GM23338 (cell line): ENCODE results near the gene CYSRT1. TPM values are rescaled to one million over a fixed set of nuclear protein-coding genes. Genes with fewer than 3 reads are reported as not detected.
A peak's percentile ranks its signal among the peaks of the same experiment; 100 is the strongest.

ENCODE experiments used
- ATAC-seq: fragments of 200-7000 bp; cut with Tn5 transposase; 3 replicates; pipeline ENCODE4 v1.9.1; 2020
- DNase-seq: peaks from one replicate; pipeline ENCODE4 v3.0.0-alpha.2; 2015; ENCODE audit warnings: low spot score
- H2AFZ ChIP-seq: fragments of 200-600 bp; sonication (generic); 2 replicates; pipeline ENCODE4 v1.8.0; 2016; ENCODE audit warnings: antibody characterized with exemption, mild to moderate bottlenecking, moderate library complexity
- H3F3A ChIP-seq: fragments of 200-600 bp; sonication (generic); replicated peaks from 2 replicates; pipeline ENCODE4 v1.8.0; 2017; ENCODE audit warnings: antibody characterized with exemption, mixed run types, low read depth
- H3K27ac ChIP-seq: fragments of 200-600 bp; sonication (generic); 2 replicates; pipeline ENCODE4 v1.6.1; 2016; ENCODE audit warnings: low read depth
- H3K27me3 ChIP-seq: fragments of 200-600 bp; sonication (generic); 2 replicates; pipeline ENCODE4 v1.8.0; 2016; ENCODE audit warnings: mild to moderate bottlenecking, mixed run types, moderate library complexity; ENCODE audit not compliant: insufficient read depth
- H3K36me3 ChIP-seq: fragments of 200-600 bp; sonication (generic); 2 replicates; pipeline ENCODE4 v1.8.0; 2016; ENCODE audit warnings: mild to moderate bottlenecking; ENCODE audit not compliant: insufficient read depth
- H3K4me1 ChIP-seq: fragments of 200-600 bp; sonication (generic); 2 replicates; pipeline ENCODE4 v1.8.0; 2016; ENCODE audit warnings: mild to moderate bottlenecking, moderate library complexity; ENCODE audit not compliant: insufficient read depth
- H3K4me2 ChIP-seq: fragments of 200-600 bp; sonication (generic); 2 replicates; pipeline ENCODE4 v1.7.1; 2017; ENCODE audit warnings: mixed run types
- H3K4me3 ChIP-seq: fragments of 200-600 bp; sonication (generic); 2 replicates; pipeline ENCODE4 v1.6.1; 2016; ENCODE audit warnings: mixed run types
- H3K79me2 ChIP-seq: fragments of 200-600 bp; sonication (generic); replicated peaks from 2 replicates; pipeline ENCODE4 v1.8.0; 2017; ENCODE audit warnings: mild to moderate bottlenecking; ENCODE audit not compliant: insufficient read depth
- H3K9me2 ChIP-seq: fragments of 200-600 bp; sonication (generic); 2 replicates; pipeline ENCODE4 v1.8.0; 2017; ENCODE audit not compliant: insufficient read depth
- H4K20me1 ChIP-seq: fragments of 200-600 bp; sonication (generic); replicated peaks from 2 replicates; pipeline ENCODE4 v1.8.0; 2017; ENCODE audit warnings: mild to moderate bottlenecking; ENCODE audit not compliant: insufficient read depth
- H3K27ac Mint-ChIP-seq: 2 replicates; pipeline ENCODE4 v1.8.0; 2020; ENCODE audit warnings: inconsistent platforms, mild to moderate bottlenecking, moderate library complexity, mixed read lengths
- H3K27me3 Mint-ChIP-seq: 3 replicates; pipeline ENCODE4 v1.8.0; 2022; ENCODE audit warnings: low read depth, mild to moderate bottlenecking, moderate library complexity, mixed read lengths, inconsistent platforms; ENCODE audit not compliant: insufficient read depth, poor library complexity
- H3K36me3 Mint-ChIP-seq: 3 replicates; pipeline ENCODE4 v1.8.0; 2021; ENCODE audit warnings: low read depth, mild to moderate bottlenecking, inconsistent platforms, moderate library complexity, mixed read lengths
- H3K4me1 Mint-ChIP-seq: 3 replicates; pipeline ENCODE4 v1.8.0; 2020; ENCODE audit warnings: mild to moderate bottlenecking, inconsistent platforms, mixed read lengths
- H3K4me3 Mint-ChIP-seq: 3 replicates; pipeline ENCODE4 v1.8.0; 2021; ENCODE audit warnings: moderate library complexity, mild to moderate bottlenecking, inconsistent platforms, mixed read lengths
- H3K9me3 Mint-ChIP-seq: 3 replicates; pipeline ENCODE4 v1.8.0; 2020; ENCODE audit warnings: moderate library complexity, mild to moderate bottlenecking, inconsistent platforms, mixed read lengths
- REST ChIP-seq: IDR thresholded peaks from one replicate; pipeline ENCODE4 v1.6.1; 2018; ENCODE audit warnings: antibody characterized with exemption; ENCODE audit not compliant: unreplicated experiment
- ZNF114 ChIP-seq: fragments of 250-450 bp; sonication (Bioruptor Pico); IDR thresholded peaks from 2 replicates; pipeline ENCODE4 v1.5.0; 2020; ENCODE audit warnings: mild to moderate bottlenecking, moderate library complexity
- ZNF462 ChIP-seq: fragments of 250-450 bp; sonication (Bioruptor Pico); IDR thresholded peaks from 2 replicates; pipeline ENCODE4 v1.5.0; 2020; ENCODE audit warnings: mild to moderate bottlenecking, moderate library complexity
- polyA plus RNA-seq: library from polyadenylated mRNA; unstranded; fragments of >200 nt; fragmentation: Nextera tagmentation; extraction: Ambion mirVana; gene quantifications from 2 replicates; pipeline ENCODE4 v1.2.1, GENCODE V29; 2016
- total RNA-seq: library from RNA; depleted of rRNA; stranded (reverse); fragments of >200 nt; shearing (Covaris generic); gene quantifications from 2 replicates; pipeline ENCODE4 v1.2.3, GENCODE V29; 2014
- TF ChIP-seq, protein P1 (sequence below), 2 experiments: fragments of 200-600 bp in 1 of 2; sonication (generic) in 1 of 2; conservative IDR thresholded peaks; 2 replicates each; pipeline versions ENCODE4 v1.5.1 to v1.6.1; 2016 to 2017; ENCODE audit warnings: antibody characterized with exemption in 2 of 2, low read depth in 2 of 2, mild to moderate bottlenecking in 2 of 2, moderate library complexity in 1 of 2

The CYSRT1 gene
- total and polyA plus RNA-seq, 2 experiments from 2014 or later = 2.0 to 3.2 TPM

DNA sequence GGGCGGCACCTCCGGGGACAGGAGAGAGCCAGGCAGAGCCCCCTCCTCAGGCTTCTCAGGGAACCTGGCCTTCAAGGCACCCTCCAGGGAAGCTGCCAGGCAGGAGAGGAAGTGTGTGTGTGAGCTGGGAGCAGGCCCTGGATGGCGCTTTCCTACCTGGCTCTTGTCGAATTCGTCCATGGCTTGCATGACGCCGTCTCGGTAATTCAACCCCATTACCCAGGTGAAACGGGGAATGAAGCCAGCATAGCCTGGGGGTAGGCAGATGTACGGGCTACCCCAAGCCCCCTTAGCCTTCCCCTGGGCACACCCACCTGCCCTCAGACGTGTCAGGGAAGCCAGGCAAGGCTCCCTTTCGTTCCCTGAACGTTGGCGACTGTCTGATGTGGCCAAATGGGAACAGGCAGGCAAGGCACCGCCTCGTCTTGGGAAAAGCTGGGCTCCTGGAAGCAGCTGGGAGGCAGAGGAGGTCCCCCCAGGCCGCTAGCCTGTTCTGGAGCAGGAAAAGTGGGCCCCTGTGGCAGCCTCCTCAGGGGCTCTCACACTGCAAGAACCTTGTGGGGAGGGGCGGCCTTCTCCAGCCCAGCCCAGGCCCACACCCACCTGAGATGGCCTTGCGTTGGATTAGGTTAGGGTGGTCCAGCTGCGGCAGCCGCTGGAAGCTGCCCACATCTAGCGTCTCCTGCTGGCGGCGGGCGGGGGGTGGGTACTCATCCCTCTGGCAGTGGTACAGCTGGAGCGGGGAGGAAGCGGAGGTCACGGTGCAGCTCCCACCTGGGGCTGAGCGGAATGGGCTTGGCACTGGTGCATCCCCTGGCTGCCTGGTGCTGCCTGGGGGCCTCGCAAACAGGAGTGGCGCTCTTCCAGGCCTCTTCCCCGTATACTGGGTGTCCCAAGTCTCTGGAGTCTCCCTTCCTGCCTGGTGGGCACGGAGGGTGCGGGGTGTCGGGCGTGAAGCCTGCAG is 19.8 kb downstream of the CYSRT1 start:
- H3K27me3 Mint-ChIP-seq = peaks cover 24% of the 10 kb centered on the region
- H3K4me2 ChIP-seq = peak overlapping the region; percentile 32; the same call in 1 of the 2 replicates
- H3K4me1 Mint-ChIP-seq = peaks cover 26% of the 10 kb centered on the region
- peak; percentile 6 for ATAC-seq
- TF ChIP-seq ZNF114 (no peak), ZNF462 (CRISPR knock-in tag) (no peak), REST (no peak)
- TF ChIP-seq, protein P1, sequence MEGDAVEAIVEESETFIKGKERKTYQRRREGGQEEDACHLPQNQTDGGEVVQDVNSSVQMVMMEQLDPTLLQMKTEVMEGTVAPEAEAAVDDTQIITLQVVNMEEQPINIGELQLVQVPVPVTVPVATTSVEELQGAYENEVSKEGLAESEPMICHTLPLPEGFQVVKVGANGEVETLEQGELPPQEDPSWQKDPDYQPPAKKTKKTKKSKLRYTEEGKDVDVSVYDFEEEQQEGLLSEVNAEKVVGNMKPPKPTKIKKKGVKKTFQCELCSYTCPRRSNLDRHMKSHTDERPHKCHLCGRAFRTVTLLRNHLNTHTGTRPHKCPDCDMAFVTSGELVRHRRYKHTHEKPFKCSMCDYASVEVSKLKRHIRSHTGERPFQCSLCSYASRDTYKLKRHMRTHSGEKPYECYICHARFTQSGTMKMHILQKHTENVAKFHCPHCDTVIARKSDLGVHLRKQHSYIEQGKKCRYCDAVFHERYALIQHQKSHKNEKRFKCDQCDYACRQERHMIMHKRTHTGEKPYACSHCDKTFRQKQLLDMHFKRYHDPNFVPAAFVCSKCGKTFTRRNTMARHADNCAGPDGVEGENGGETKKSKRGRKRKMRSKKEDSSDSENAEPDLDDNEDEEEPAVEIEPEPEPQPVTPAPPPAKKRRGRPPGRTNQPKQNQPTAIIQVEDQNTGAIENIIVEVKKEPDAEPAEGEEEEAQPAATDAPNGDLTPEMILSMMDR (conservative IDR thresholded peaks at IDR 0.05; ENCODE audit: low read depth in 2 of 2) = peak in 1 of 2 experiments; percentile 18; a peak in 2 of 4 replicates
- H3K9me2 ChIP-seq = no peaks in the 10 kb centered on the region
- H3K79me2 ChIP-seq = peaks cover 18% of the 10 kb centered on the region
- H3K4me3 ChIP-seq = no peak overlapping the region; the same call in 1 of the 2 replicates
- H3K36me3 ChIP-seq = no peaks in the 10 kb centered on the region
- no peaks in the 10 kb centered on the region for H3K27me3 ChIP-seq
- no peaks in the 10 kb centered on the region for H3K9me3 Mint-ChIP-seq
- H3K4me3 Mint-ChIP-seq = peak overlapping the region; percentile 86; the same call in 1 of the 3 replicates
- H3K27ac ChIP-seq = 0 out of 2 replicates have a peak overlapping the region, but pooled peaks have one; percentile 26
- no peak for DNase-seq
- peaks cover 28% of the 10 kb centered on the region for H3K36me3 Mint-ChIP-seq
- H3K4me1 ChIP-seq = peaks cover 16% of the 10 kb centered on the region; the same call in 1 of the 2 replicates
- peaks cover 16% of the 10 kb centered on the region for H4K20me1 ChIP-seq
- peak overlapping the region; percentile 59 for H3K27ac Mint-ChIP-seq
- H2AFZ ChIP-seq = no peak overlapping the region
- H3F3A ChIP-seq = 0 out of 2 replicates have a peak, but pooled peaks cover 29% of the 10 kb centered on the region
